ENCODE measurements around the gene FCER2.
A peak's percentile ranks its signal among the peaks of the same experiment; 100 is the strongest.

- peak in 6 of 7 experiments; percentile 37 to 73 (median 60) for TF ChIP-seq CTCF (IDR thresholded peaks at IDR 0.05)
- TF ChIP-seq POLR2A (IDR thresholded peaks at IDR 0.05), result no peak
These were observed 20.4 kb downstream of the FCER2 start for GRCh38 chr19:7681340-7682174.
